Gastroesophageal sphincter (tissue), 3 donors: ENCODE results near the gene DDX52.

Experiments
- CTCF ChIP-seq, 4 experiments: fragments of 200-600 bp in 2 of 4; fragments of 450-650 bp in 2 of 4; sonication (generic) in 1 of 4; IDR thresholded peaks; one replicate each; pipeline ENCODE4 v1.5.1; 2017 to 2019; ENCODE audit warnings: antibody characterized with exemption in 4 of 4, mild to moderate bottlenecking in 2 of 4, moderate library complexity in 2 of 4
- EP300 ChIP-seq: sonication (generic); formaldehyde crosslinking; IDR thresholded peaks from one replicate; pipeline ENCODE4 v1.6.1; 2017; ENCODE audit warnings: antibody characterized with exemption, mild to moderate bottlenecking
- POLR2A ChIP-seq, 2 donors: fragments of 450-650 bp; IDR thresholded peaks; one replicate each; pipeline ENCODE4 v1.6.1; 2017; ENCODE audit warnings: antibody characterized with exemption in 2 of 2, mild to moderate bottlenecking in 2 of 2, moderate library complexity in 1 of 2
- POLR2AphosphoS5 ChIP-seq: sonication (generic); formaldehyde crosslinking; IDR thresholded peaks from one replicate; pipeline ENCODE4 v1.6.1; 2017; ENCODE audit warnings: antibody characterized with exemption

GRCh38 chr17:37576281-37576680 is 67.0 kb downstream of the DDX52 start:
- no peak for TF ChIP-seq POLR2A (IDR thresholded peaks at IDR 0.05)
- TF ChIP-seq CTCF (IDR thresholded peaks at IDR 0.05): no peak
- TF ChIP-seq EP300: no peak
- TF ChIP-seq POLR2AphosphoS5: no peak
